ENCODE results near the gene NXPE3.
"Not testable (repeated sequence)": the region's sequence is repeated elsewhere in the genome, so short reads cannot be mapped to it uniquely, and the experiment has no call there.

The NXPE3 gene

GRCh38 chr3:101779047-101779821, at the start of gene NXPE3:
Gene NXPE3 (plus strand): TSS chr3:101779211. CDS start chr3:101785597, 6,386 bp downstream.
- peak; percentile 88 to 93 for DNase-seq (ENCODE audit: low read depth in 2 of 2)

DNA sequence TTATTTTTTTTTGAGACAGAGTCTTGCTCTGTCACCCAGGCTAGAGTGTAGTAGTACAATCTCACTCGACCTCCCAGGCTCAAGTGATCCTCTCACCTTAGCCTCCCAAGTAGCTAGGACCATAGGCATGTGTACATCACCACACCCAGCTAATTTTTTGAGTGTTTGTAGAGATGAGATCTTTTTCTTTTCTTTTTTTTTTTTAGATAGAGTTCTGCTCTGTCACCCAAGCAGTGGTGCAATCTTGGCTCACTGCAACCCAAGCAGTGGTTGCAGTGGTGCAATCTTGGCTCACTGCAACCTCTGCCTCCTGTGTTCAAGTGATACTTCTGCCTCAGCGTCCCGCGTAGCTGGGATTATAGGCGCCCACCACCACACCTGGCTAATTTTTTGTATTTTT, 49.4 kb upstream of the NXPE3 start:
- no peak for DNase-seq (ENCODE audit: low read depth in 2 of 2)

DNA sequence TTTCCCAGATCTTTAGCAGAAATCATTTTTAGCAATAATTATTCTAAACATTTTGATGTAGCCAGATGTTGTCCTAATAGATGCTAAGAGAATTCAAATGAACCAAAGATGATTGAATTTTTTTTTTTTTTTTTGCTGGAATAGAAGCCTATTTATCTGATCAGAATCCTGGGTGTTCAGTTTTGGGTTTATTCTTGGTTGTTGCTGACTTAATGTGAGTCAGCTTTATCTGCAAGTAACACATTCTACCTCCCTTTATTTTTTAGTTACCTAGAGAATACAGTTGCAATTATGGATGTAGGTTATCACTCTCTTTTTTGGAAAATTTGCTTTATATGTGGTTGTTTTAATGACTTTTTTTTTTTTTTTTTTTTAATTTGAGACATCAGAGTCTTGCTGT, 48.2 kb upstream of the NXPE3 start:
- no peak for DNase-seq (ENCODE audit: low read depth in 2 of 2)

DNA sequence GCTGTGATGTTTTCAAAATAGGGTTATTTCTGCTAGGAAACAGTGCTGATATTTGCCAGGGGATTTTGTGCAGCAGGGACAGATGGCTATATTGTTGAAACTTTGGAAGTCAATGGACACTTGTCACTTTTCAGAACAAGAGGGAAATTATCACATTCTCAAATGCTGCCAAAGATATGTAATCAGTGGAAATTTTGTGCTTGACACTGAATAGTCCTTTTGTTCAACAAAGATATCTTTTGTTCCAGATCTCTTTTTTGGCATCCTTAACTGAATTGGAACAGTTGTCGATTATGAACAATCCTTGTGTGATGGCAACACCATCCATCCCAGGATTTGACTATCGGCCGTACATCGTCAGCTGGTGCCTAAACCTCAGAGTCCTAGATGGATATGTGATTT, 46.8 kb upstream of the NXPE3 start:
- no peak for DNase-seq (ENCODE audit: low read depth in 2 of 2)

DNA sequence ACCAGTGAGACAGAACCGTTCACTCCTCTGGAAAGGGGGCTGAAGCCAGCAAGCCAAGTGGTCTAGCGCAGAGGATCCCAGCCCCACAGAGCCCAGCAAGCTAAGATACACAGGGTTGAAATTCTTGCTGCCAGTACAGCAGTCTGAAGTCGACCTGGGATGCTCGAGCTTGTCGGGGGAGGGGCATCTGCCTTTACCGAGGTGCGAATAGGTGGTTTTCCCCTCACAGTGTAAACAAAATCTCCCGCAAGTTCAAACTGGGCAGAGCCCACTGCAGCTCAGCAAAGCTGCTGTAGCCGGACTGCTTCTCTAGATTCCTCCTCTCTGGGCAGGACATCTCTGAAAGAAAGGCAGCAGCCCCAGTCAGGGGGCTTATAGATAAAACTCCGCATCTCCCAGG, 43.2 kb upstream of the NXPE3 start:
- DNase-seq (ENCODE audit: low read depth in 2 of 2): no peak

DNA sequence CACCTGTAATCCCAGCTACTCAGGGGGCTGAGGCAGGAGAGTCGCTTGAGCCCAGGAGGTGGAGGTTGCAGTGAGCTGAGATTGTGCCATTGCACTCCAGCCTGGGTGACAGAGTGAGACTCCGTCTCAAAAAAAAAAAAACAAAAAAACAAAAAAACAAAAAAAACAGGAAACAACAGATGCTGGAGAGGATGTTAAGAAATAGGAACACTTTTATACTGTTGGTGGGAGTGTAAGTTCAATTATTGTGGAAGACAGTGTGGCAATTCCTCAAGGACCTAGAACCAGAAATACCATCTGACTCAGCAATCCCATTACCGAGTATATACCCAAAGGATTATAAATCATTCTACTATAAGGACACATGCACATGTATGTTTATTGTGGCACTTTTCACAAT, 37.1 kb upstream of the NXPE3 start:
- not testable (repeated sequence) for DNase-seq (ENCODE audit: low read depth in 2 of 2)

DNA sequence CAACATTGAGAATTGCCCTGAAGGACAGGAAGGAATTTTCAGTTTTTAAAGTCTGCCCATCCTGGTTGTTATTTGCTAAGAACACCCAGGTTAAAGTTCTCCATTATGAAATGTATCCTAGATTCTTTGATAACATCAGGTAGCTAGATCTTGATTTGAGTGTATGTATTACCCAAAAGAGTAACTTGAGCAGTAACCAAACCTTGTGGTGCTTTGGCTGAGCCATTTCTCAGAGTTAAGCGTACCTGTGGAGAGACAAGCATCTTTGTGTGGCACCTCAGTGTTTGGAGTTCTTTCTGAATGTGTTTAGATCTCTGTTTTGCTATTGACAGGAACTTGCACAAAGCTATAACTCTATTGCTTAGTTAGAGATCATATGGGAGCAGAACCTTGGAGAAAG, 34.2 kb upstream of the NXPE3 start:
- DNase-seq (ENCODE audit: low read depth in 2 of 2): no peak

DNA sequence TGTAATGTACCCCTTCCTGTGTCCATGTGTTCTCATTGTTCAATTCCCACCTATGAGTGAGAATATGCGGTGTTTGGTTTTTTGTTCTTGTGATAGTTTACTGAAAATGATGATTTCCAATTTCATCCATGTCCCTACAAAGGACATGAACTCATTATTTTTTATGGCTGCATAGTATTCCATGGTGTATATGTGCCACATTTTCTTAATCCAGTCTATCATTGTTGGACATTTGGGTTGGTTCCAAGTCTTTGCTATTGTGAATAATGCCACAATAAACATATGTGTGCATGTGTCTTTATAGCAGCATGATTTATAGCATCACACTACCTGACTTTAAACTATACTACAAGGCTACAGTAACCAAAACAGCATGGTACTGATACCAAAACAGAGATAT, 33.1 kb upstream of the NXPE3 start:
- not testable (repeated sequence) for DNase-seq (ENCODE audit: low read depth in 2 of 2)

DNA sequence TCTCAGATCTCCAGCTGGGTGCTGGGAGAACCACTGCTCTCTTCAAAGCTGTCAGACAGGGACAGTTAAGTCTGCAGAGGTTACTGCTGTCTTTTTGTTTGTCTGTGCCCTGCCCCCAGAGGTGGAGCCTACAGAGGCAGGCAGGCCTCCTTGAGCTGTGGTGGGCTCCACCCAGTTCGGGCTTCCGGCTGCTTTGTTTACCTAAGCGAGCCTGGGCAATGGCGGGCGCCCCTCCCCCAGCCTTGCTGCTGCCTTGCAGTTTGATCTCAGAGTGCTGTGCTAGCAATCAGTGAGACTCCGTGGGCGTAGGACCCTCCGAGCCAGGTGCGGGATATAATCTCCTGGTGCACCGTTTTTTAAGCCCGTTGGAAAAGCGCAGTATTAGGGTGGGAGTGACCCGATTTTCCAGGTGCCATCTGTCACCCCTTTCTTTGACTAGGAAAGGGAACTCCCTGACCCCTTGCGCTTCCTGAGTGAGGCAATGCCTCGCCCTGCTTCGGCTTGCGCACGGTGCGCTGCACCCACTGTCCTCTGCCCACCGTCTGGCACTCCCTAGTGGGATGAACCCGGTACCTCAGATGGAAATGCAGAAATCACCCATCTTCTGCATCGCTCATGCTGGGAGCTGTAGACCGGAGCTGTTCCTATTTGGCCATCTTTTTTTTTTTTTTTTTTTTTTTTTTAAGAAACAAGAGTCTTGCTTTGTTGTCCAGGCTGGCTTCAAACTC, 25.5 kb upstream of the NXPE3 start:
- not testable (repeated sequence) for DNase-seq (ENCODE audit: low read depth in 2 of 2)

DNA sequence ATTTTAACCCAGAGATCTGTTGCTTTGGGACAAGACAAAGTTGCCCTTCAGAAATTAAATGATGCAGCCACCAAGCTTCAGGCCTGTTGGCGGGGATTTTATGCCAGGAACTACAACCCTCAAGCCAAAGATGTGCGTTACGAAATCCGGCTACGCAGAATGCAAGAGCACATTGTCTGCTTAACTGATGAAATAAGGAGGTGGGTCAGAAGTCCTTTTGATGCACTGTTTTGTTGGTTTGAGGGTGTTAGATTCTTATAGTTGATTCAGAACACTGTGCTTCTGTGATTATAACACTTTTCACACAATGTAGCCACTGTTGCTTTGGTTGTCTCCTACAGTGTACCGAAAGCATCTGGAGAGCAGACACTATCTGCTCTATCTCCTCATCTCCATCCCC, 20.8 kb upstream of the NXPE3 start:
- no peak for DNase-seq (ENCODE audit: low read depth in 2 of 2)

GRCh38 chr3:101762041-101762646, 16.9 kb upstream of the NXPE3 start:
- DNase-seq (ENCODE audit: low read depth in 2 of 2): no peak

DNA sequence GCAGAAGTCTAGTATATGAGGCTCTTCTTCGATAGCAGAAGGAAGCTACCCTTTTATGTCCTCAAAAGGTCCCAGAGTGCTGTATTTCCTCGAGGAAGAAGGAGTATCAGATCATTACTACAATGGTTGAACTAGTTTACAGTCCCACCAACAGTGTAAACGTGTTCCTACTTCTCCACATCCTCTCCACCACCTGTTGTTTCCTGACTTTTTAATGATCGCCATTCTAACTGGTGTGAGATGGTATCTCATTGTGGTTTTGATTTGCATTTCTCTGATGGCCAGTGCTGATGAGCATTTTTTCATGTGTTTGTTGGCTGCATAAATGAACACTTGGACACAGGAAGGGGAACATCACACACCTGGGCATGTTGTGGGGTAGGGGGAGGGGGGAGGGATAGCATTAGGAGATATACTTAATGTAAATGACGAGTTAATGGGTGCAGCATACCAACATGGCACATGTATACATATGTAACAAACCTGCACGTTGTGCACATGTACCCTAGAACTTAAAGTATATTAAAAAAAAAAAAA, 1.2 kb upstream of the NXPE3 start:
- DNase-seq (ENCODE audit: low read depth in 2 of 2): not testable (repeated sequence)

GRCh38 chr3:101778385-101779046, 495 bp upstream of the NXPE3 start:
- no peak for DNase-seq (ENCODE audit: low read depth in 2 of 2)

- DNase-seq (ENCODE audit: low read depth in 2 of 2): no peak
Measured at GRCh38 chr3:101779822-101780381, 891 bp downstream of the NXPE3 start.

DNA sequence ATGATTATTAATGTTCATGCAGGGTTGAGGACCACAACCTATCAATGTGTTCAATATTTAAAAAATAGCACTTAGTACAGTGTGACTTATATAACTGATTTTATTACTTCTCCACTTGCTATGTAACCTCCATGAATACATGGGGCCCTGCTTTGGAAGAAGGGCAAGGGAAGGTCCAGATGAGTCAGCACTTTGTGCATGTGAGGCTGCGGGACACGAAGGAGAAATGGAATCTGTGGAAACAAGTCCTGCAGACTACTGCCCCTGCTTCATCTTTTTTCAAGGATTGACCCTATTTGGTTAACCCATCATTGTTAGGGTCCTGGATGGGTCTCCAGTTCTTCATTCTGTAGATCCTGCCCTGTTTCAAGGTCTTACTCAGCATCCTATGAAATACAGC, 1.6 kb downstream of the NXPE3 start:
- no peak for DNase-seq (ENCODE audit: low read depth in 2 of 2)

DNA sequence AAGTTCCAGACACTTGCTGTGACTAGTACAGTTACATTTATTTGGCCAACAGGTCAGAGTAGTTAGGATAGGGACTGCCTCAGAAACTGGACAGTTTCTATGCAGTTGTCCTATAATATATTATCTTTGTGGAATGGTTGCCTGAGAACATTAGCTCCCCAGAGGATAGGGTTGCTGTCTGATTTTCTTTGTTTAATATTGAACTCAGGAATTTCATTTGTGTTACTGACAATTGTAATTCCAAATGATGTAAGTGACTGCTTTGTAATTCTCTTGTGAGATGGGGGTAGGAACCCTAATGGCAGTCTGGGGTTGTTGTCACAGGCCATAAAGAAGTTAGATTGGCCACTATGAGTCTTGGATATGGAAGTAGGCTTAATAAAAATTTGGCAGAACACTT, 2.2 kb downstream of the NXPE3 start:
- no peak for DNase-seq (ENCODE audit: low read depth in 2 of 2)

DNA sequence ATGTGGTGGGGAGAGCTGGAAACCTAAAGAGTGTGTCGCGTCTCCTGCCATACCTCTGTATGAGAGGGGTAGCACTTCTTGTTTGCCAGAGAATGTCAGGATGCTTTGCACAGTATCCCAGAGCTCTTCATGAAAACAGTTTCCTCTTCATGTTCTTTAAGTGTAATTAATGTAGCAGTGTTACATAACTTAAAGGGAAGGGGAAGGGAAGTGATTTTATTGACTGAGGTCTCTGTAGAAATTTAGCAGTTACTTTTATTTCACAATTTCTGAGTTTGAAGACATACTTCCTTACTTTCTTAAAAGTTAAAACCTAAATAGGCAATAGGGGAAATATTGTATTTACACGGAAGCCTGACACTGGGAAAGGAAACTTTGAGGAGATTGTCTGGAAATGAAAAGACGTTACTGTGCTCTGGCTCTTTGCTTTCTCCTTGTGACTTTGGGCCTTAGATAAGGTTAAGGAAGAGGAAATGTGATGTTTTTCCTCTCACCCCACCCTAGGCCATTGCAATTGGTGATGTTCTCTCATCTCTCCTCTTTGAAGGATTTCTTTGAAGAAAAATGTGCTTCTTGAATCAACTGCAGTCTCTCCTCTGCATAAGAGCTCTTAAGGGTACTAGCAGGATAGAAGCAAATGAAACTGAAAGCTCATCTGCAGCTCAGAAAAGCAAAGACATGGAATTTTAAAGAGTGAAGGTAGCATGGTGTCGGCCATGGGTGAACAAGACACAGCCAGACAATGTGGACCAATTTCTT, 6.0 kb downstream of the NXPE3 start:
- DNase-seq (ENCODE audit: low read depth in 2 of 2): no peak

DNA sequence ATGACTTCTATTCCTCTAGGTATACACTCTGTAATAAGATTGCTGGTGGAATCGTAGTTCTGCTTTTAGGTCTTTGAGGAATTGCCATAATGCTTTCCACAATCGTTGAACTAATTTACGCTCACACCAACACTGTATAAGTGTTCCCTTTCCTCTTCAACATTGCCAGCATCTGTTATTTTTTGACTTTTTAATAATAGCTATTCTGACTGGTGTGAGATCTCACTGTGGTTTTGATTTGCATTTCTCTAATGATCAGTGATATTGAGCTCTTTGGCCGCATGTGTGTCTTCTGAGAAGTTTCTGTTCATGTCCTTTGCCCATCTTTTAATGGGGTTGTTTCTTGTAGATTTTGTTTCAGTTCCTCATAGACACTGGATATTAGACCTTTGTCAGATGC, 12.8 kb downstream of the NXPE3 start:
- no peak for DNase-seq (ENCODE audit: low read depth in 2 of 2)

GRCh38 chr3:101796077-101796680, 17.2 kb downstream of the NXPE3 start:
- no peak for DNase-seq (ENCODE audit: low read depth in 2 of 2)

- DNase-seq (ENCODE audit: low read depth in 2 of 2): no peak
Measured at GRCh38 chr3:101801174-101801573, 22.2 kb downstream of the NXPE3 start.

DNA sequence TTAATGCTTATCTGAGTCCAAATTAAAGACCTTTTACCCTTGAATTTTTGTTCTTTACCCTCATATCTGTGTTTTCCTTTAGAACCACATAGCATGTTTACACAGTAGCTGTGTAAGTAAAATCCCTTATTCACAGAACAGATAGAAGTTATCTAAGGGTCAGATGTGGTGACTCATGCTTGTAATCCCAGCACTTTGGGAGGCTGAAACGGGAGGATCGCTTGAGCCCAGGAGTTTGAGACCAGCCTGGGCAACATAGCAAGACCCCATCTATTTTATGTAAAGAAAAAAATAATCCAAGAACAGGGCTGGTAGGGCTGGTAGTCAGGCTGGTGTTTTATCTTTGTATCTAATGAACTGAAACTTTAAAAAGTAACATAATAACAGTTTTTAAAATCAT, 23.2 kb downstream of the NXPE3 start:
- no peak for DNase-seq (ENCODE audit: low read depth in 2 of 2)
